ENCODE results near the gene NR2E1.

Gene NR2E1

DNA sequence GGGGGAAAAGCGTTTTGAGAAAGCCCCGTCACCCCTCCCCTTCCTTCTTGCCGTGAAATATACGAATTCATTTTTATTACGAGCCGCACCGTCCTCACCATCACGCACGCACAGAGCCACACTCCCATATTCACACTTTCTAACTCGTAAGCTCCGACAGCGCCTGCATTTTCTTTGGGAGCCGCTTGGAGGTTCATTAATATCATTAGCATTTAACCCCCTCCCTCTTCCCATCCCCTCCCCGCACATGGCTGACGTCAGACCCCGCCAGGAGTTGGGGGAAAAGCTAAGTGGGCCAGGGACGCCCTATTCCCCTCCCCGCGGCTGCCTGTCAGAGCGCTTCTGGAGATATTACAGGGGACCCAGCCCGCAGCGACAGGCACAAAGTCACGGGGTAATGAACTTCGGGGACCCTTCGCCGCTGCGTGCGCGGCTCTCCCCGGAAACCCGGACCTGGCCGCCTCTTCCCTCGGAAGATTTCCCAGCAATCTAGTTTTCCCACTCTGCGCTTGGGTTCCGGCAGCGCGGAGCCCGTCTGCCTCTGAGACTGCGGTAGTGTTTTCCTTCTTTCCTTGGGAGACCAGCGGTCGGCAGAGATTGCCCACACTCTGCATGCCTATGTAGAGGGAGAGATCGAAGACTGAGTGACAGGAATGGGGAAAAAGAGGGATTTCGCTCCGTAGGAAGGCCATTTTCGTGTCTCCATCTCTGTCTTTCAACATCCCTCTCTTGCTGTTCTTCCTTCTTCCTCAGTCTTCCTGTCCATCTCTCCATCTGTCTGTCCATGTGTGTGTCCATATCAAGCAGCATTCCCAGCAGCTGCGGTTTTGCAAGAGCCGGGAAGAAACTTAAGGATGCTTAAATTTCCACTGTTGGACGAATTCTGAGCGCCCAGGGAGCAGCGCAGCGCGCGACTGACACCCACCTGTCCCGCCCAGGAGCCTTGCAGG is at the start of gene NR2E1:
Gene NR2E1, plus strand, starts transcription at position 309 of the 950 bp plus-strand sequence. CDS start 744 bp downstream, outside the sequence.
- Mint-ChIP-seq H3K9me3 (no peaks in the 10 kb centered on the region), H3K4me1 (peaks cover 41% of the 10 kb centered on the region), H3K4me3 (peak within 1 kb of the TSS; percentile 41), H3K27ac (peak within 1 kb of the TSS; percentile 62), H3K36me3 (ENCODE audit: low read depth) (peaks cover 2% of the 10 kb centered on the region), H3K27me3 (peaks cover 91% of the 10 kb centered on the region)
- DNase-seq (peak; percentile 15), ATAC-seq (no peak)

DNA sequence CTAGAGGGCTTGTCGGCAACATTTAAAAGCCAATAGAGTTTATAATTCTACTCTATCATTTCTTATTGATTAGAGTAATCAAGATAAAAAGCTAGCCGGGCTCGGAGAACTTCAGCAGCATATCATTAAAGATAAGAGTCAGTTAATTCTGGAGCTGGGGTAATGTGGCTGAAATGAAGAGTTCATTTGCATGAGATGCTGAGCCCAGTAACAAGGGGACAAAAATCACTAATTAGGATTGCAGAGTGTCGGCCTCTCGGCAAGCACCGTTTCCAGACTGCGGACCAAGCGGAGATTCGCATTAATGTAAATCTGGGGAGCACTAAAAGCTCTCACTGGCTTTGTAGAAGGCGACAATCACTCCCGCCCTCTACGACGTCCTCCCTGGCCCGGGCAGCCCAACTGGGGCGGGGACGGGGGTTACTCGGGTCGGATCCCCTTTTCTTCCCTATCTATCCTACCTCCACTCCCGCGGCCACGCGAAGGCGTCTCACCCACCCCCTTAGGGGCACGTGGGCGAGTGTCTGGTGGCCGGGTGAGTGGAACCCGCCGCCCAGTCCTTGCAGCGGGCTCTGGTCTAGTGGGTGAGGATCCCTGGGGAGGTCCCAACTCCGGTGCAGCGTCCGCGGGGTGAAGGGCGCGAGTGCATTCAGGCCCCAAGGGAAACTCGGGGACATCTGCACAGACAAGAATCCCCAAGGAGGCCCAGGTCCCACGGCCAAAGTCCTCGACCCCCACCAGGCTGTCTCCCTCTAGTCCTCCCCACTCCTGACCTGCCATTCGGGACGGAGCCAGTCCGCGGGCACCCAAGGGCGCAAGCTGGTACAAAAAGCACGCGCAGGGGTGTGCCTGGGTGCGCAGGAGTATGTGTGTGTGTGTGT is 49.0 kb upstream of the NR2E1 start:
- Mint-ChIP-seq H3K27ac (no peak overlapping the region), H3K27me3 (peaks cover 91% of the 10 kb centered on the region), H3K4me3 (peak overlapping the region; percentile 85), H3K9me3 (no peaks in the 10 kb centered on the region), H3K4me1 (peaks cover 49% of the 10 kb centered on the region), H3K36me3 (ENCODE audit: low read depth) (no peaks in the 10 kb centered on the region)
- no peak for ATAC-seq
- DNase-seq: no peak

DNA sequence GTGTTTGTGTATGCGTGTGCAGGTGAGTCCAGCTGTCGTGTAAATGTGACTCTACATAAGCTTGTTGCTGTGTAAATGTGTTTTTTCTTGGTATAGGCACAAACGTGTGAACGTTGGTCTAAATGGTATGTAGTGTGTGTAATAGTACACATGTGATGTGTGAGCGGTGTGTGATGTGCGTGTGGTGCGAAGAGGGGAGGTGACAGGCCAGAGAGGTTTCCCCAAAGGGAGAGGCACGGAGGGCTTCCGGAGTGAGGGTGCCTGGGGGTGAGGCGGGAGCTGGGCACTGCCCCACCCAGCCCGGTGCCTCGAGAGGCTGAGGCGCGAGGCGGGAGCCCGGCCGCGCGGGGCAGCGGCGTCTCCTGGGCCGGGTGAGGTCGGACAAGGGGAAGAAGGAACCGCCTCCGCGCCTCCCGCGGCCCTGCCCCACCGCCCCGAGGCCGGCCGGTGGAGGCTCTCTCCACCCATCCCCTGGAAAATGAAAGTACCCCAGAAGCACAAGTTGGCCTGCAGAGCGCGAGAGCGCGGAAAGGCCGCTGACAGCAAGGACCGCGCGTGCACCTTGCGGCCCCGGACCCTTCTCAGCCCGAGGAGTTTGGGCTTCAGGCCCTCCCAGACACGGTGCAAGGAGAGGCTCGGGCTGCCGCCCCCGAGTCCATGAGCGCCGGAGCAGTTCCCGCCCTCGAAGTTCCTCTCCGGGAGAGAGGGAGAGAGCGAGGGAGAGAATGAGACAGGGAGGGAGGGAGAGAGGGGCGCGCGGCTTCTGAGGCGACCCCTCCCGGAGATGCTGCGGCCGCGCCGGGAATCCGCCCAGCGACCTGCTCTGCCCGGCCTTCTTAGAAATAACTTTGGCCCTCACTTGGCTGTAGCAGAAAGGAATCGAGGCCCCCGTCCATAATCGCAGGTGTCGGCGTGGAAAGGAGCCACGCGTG is 48.1 kb upstream of the NR2E1 start:
- ATAC-seq (peak; percentile 45), DNase-seq (peak; percentile 20)
- Mint-ChIP-seq H3K36me3 (ENCODE audit: low read depth) (no peaks in the 10 kb centered on the region), H3K27me3 (peaks cover 90% of the 10 kb centered on the region), H3K27ac (peak overlapping the region; percentile 31), H3K4me1 (peaks cover 49% of the 10 kb centered on the region), H3K9me3 (no peaks in the 10 kb centered on the region), H3K4me3 (peak overlapping the region; percentile 85)

DNA sequence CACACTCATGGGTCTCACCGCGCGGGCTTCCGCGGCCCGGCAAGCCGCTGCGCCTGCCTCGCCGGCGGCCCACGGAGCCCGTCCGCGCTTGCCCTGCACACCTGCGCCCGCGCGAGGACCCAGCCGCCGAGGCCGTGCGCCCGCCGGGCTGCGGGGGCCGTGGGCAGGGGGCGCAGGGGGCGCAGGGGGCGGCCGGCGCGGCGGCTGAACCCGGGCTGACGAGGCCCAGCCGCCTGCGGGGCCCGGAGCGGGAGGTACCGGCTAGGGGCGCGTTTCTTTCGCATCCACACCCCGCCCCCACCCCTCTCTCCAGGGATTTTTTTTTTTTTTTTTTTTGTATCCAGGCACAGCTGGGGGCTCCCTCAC is 47.5 kb upstream of the NR2E1 start:
- no peaks in the 10 kb centered on the region for H3K36me3 Mint-ChIP-seq (ENCODE audit: low read depth)
- H3K9me3 Mint-ChIP-seq: no peaks in the 10 kb centered on the region
- no peak overlapping the region for H3K27ac Mint-ChIP-seq
- peak overlapping the region; percentile 85 for H3K4me3 Mint-ChIP-seq
- ATAC-seq (no peak), DNase-seq (no peak)
- H3K4me1 Mint-ChIP-seq: peaks cover 49% of the 10 kb centered on the region
- H3K27me3 Mint-ChIP-seq: peaks cover 90% of the 10 kb centered on the region

DNA sequence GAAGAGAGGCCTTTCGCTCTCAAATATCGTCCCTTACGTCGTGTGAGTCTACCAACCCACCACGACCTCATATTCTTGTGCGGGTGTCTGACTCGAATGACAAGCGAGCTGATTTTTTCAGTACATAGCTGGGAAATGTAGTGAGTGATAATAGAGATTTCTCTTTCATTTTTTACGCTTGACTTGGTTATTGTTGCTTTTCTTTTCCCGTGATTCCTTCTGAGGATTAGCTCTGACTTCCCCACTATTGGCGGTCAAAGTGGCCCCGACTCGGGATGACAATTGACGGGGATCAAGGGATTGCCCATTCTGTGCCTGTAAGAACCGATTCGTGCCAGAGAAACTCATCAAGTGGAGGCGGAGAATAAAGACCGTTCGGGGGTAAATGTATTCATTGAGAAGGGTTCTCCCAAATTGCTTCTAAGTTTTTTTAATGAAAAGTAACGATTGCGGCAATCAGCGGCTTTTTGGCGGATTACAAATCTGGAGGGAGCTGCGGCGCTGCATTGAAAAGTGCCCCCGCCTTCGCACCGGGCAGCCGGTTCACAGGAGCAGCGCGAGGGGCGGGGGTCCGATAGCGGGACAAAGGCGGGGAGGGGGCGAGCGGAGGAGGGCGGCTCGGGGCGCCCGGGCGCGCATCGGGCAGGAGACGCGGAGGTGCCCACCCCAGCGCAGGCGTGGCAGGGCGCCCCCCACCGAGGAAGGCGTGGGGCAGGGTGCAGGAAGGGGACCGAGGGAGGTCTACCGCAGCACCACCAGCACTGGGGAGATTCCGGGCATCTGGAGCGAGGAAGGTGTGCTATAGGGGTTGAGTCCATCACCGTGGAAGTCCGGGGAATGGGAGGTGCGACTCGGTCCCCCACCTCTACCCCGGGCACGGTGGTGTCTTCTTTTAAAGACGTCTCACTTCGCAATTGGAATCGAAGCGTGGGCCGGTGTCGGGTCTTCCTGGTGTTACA is 46.7 kb upstream of the NR2E1 start:
- Mint-ChIP-seq H3K4me3 (peak overlapping the region; percentile 81), H3K36me3 (ENCODE audit: low read depth) (no peaks in the 10 kb centered on the region), H3K4me1 (peaks cover 43% of the 10 kb centered on the region), H3K27ac (peak overlapping the region; percentile 47), H3K27me3 (peaks cover 90% of the 10 kb centered on the region), H3K9me3 (no peaks in the 10 kb centered on the region)
- ATAC-seq (no peak), DNase-seq (peak; percentile 14)

DNA sequence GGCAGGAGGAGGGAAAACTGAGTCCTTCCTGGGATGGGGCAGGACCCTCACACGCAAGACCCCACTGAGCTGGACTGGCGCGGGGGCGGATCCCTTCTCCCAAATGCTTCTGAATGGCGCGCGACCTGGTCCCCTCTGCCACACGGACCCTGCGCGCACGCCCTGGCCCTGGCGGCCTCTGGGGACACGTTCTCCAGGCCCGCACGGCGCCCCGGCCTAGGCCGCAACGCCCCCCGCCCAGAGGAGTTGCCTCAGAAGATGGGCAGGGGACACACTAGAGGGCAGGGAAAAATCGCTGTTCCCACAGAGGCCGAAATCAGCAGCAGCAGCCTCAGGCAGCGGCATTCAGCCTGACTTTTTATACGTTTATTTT is 46.1 kb upstream of the NR2E1 start:
- no peak overlapping the region for H3K4me3 Mint-ChIP-seq

DNA sequence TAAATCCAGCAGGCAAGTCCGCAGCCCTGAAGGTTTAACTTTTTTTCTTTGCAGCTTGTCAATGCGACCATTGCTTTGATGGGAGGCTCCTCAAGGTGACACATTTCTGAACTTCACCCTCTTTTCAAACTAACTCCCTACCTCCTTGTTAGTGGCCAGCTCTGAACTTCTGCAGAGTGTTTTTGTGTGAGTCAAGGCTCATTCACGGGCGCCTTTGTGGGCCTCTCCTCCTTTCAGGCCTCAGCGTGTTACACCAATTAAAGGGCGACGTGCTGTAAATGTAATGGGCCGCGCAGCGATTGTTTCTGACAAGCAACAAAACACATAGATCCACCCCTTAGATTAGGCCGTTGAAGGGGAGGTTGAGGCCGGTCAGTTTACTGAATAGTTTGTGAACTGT is 45.5 kb upstream of the NR2E1 start:
- H3K4me1 Mint-ChIP-seq: peaks cover 32% of the 10 kb centered on the region
- no peaks in the 10 kb centered on the region for H3K36me3 Mint-ChIP-seq (ENCODE audit: low read depth)
- ATAC-seq (no peak), DNase-seq (no peak)
- H3K27ac Mint-ChIP-seq: no peak overlapping the region
- H3K4me3 Mint-ChIP-seq: no peak overlapping the region
- no peaks in the 10 kb centered on the region for H3K9me3 Mint-ChIP-seq
- H3K27me3 Mint-ChIP-seq: peaks cover 89% of the 10 kb centered on the region

More for the DNA sequence above, 46.1 kb upstream of the NR2E1 start:
- no peaks in the 10 kb centered on the region for H3K9me3 Mint-ChIP-seq
- H3K27me3 Mint-ChIP-seq: peaks cover 90% of the 10 kb centered on the region
- H3K27ac Mint-ChIP-seq: no peak overlapping the region
- ATAC-seq (no peak), DNase-seq (no peak)
- H3K4me1 Mint-ChIP-seq: peaks cover 37% of the 10 kb centered on the region
- H3K36me3 Mint-ChIP-seq (ENCODE audit: low read depth): no peaks in the 10 kb centered on the region

DNA sequence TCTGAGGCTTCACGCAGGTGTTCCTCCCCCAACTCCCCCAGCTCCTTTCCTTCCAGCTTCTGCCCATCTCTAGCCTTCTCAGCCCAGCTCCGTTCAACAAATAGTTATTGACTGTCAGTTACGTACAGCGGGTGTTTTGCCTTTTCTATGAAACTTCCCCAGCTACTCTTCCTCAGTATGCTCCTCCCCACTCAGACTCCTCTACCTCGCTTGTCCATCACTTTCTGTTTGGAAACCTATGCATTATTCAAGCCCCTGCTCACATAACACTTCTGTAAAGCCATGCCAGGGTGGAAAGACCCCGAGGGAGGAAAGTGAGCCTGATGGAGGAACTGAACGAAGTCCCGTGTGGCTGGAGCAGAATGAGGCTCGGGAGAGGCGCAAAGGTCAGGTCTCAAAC is 44.2 kb upstream of the NR2E1 start:
- Mint-ChIP-seq H3K36me3 (ENCODE audit: low read depth) (no peaks in the 10 kb centered on the region), H3K27me3 (peaks cover 87% of the 10 kb centered on the region), H3K4me3 (no peak overlapping the region), H3K9me3 (no peaks in the 10 kb centered on the region), H3K27ac (no peak overlapping the region), H3K4me1 (peaks cover 20% of the 10 kb centered on the region)
- ATAC-seq (no peak), DNase-seq (no peak)

DNA sequence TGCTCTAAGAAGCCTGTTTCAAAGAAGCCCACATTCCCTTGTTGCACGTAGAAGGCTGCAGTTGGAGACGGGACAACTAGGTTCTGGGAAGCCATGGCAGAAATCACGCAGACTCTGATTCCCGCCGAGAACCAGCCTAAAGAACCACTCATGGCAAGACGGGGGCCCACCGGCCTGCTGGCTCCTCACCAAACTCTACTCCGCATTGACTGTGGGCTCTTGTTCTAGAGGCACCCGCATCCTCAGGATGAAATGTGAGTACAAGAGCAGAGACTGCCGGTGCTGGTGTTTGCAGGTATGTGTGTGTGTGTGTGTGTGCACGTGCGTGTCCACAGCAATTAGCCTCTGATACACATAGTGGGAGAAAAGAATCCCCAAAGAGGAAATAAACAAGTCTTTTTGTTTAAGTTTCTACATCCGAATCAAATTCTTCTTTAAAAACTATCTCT is 42.3 kb upstream of the NR2E1 start:
- H3K36me3 Mint-ChIP-seq (ENCODE audit: low read depth): no peaks in the 10 kb centered on the region
- H3K4me1 Mint-ChIP-seq: peaks cover 8% of the 10 kb centered on the region
- no peaks in the 10 kb centered on the region for H3K9me3 Mint-ChIP-seq
- H3K4me3 Mint-ChIP-seq: no peak overlapping the region
- peaks cover 86% of the 10 kb centered on the region for H3K27me3 Mint-ChIP-seq
- DNase-seq (no peak), ATAC-seq (no peak)
- no peak overlapping the region for H3K27ac Mint-ChIP-seq

DNA sequence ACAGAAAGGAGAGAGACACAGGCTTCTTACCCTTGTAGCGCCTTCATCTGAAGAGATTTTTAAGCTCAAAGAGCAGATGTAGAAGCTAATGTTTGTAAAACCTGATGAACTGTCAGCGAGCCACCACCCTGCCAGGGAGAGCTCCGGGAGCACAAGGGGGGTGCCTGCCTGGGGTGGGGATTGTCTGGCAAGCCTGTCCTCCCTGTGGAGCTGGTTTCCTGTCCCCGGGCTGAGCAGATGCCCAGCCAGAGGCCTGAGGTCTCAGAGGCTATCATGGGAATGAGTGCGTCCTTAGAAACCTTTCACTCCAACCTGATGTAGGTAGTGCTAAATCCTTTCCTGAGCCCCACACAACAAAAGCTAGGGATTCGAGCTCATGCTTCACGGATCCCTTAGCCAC is 41.9 kb upstream of the NR2E1 start:
- ATAC-seq (no peak), DNase-seq (no peak)
- H3K36me3 Mint-ChIP-seq (ENCODE audit: low read depth): no peaks in the 10 kb centered on the region
- no peak overlapping the region for H3K27ac Mint-ChIP-seq
- H3K27me3 Mint-ChIP-seq: peaks cover 86% of the 10 kb centered on the region
- peaks cover 4% of the 10 kb centered on the region for H3K4me1 Mint-ChIP-seq
- no peaks in the 10 kb centered on the region for H3K9me3 Mint-ChIP-seq
- H3K4me3 Mint-ChIP-seq: no peak overlapping the region

DNA sequence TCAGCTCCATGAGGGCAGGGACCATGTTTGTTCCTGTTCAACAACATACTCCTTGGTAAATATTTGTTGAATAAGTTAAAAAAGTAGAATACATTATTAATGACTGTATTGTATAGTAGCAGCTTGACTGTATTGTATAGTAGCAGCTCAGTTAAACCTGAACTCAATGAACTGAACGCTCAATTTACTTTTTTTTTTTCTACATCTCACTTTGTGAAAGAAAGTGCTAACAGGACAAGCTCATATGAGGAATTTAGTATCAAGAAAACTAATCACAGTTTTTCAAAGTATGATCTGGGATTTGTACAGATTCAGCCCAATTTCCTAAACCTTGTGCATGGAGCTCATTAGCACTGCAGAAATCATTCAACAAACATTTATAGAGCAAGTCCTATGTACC is 38.8 kb upstream of the NR2E1 start:
- Mint-ChIP-seq H3K27ac (no peak overlapping the region), H3K36me3 (ENCODE audit: low read depth) (no peaks in the 10 kb centered on the region), H3K4me3 (no peak overlapping the region), H3K27me3 (peaks cover 76% of the 10 kb centered on the region), H3K9me3 (no peaks in the 10 kb centered on the region), H3K4me1 (no peaks in the 10 kb centered on the region)
- ATAC-seq (no peak), DNase-seq (no peak)

DNA sequence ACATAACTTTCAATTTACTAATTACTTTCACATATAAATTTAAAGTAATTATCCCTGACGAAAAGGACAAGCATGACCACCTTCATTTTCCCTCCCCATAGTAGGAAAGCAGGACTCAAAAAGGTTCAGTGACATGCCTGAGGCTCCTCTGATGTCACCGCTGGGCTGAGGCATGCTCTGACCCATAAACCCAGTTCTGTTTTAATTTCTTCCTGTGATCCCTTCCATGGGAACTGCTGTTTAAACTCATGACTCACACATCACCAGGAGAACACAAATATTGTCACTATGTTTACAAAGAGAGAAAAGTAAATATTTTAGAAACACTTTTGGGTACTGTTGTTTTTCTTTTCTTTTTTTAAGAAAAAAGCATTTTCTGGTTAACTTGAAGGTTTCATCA is 38.0 kb upstream of the NR2E1 start:
- H3K36me3 Mint-ChIP-seq (ENCODE audit: low read depth): no peaks in the 10 kb centered on the region
- peaks cover 77% of the 10 kb centered on the region for H3K27me3 Mint-ChIP-seq
- H3K27ac Mint-ChIP-seq: no peak overlapping the region
- no peak for DNase-seq
- no peaks in the 10 kb centered on the region for H3K4me1 Mint-ChIP-seq
- ATAC-seq: no peak
- no peaks in the 10 kb centered on the region for H3K9me3 Mint-ChIP-seq
- H3K4me3 Mint-ChIP-seq: no peak overlapping the region

DNA sequence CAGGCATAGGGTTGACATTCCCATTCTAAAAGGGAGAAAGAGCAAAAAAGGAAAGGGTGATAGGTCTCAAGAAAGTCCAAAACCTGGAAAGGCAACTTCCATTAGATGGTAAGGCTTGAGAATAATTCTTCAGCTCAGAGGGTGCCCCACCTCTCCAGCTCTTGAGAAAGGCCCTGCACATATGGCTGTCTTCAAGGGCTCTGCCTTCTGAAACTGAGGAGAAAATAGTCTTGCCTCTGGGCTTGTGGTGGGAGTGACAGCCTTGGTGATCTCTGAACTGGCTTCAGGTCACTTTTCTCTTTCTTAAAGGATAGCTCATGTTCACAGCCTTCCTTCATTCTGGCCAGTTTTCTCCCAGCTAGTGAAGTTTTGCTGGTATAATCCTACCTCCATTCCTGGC is 35.6 kb upstream of the NR2E1 start:
- H3K9me3 Mint-ChIP-seq: no peaks in the 10 kb centered on the region
- DNase-seq (no peak), ATAC-seq (no peak)
- H3K36me3 Mint-ChIP-seq (ENCODE audit: low read depth): no peaks in the 10 kb centered on the region
- H3K27ac Mint-ChIP-seq: no peak overlapping the region
- no peak overlapping the region for H3K4me3 Mint-ChIP-seq
- H3K27me3 Mint-ChIP-seq: peaks cover 73% of the 10 kb centered on the region
- peaks cover 10% of the 10 kb centered on the region for H3K4me1 Mint-ChIP-seq
